ENCODE data around the gene KEL. TPM values are rescaled to one million over a fixed set of nuclear protein-coding genes. Genes with fewer than 3 reads are reported as not detected.

KEL gene
- total RNA-seq, 1 experiment from 2014 or later = not detected

GRCh38 chr7:142939226-142939910 lies 22.8 kb downstream of the KEL start, which contains the start of gene LLCFC1:
Gene LLCFC1, plus strand, starts transcription at chr7:142939484. Its CDS starts 138 bp downstream, at chr7:142939622.
- Mint-ChIP-seq H3K27ac (ENCODE audit: unreplicated experiment) (no peak within 1 kb of the TSS), H3K4me3 (ENCODE audit: unreplicated experiment) (no peak within 1 kb of the TSS), H3K4me1 (ENCODE audit: low read depth, unreplicated experiment) (peaks cover 18% of the 10 kb centered on the region), H3K9me3 (ENCODE audit: unreplicated experiment) (no peaks in the 10 kb centered on the region), H3K27me3 (ENCODE audit: insufficient read depth, unreplicated experiment) (no peaks in the 10 kb centered on the region), H3K36me3 (ENCODE audit: insufficient read depth, unreplicated experiment) (no peaks in the 10 kb centered on the region)
- H3K27me3 ChIP-seq (replicated peaks; ENCODE audit: control insufficient read depth, insufficient read depth, low read length) = no peaks in the 10 kb centered on the region
- no peaks in the 10 kb centered on the region for H3K36me3 ChIP-seq (ENCODE audit: control insufficient read depth, insufficient read depth, low read length)
- TF ChIP-seq CTCF (IDR thresholded peaks at IDR 0.05; ENCODE audit: insufficient read depth in 1 of 2, low read depth in 1 of 2, low read length in 1 of 2, severe bottlenecking in 1 of 2, unreplicated experiment in 1 of 2) = peak; percentile 43 to 62
- no TSS peak for BruUV-seq (replicated peaks)
- ChIA-PET CTCF (interaction anchor here (0.9 kb wide), 1 partner anchor 276 kb away, joined by 4 read pairs; no protein-coding TSS in a partner anchor), POLR2A (no interaction called here)
- H3K9me3 ChIP-seq = no peaks in the 10 kb centered on the region
- no peaks in the 10 kb centered on the region for H3K4me1 ChIP-seq
- DNase-seq = peak; percentile 56 to 60
- intact Hi-C loops (cut with micrococcal nuclease; ENCODE audit: unreplicated experiment) = loop anchor here (1.0 kb wide), 1 partner anchor 58 kb away; no protein-coding TSS in a partner anchor
- H3K4me3 ChIP-seq (ENCODE audit: low read depth, low read length) = no peak within 1 kb of the TSS

GRCh38 chr7:142938611-142939010 lies 23.6 kb downstream of the KEL start:
- H3K27ac Mint-ChIP-seq (ENCODE audit: unreplicated experiment) = no peak overlapping the region
- no peaks in the 10 kb centered on the region for H3K27me3 Mint-ChIP-seq (ENCODE audit: insufficient read depth, unreplicated experiment)
- TF ChIP-seq CTCF (IDR thresholded peaks at IDR 0.05; ENCODE audit: insufficient read depth in 1 of 2, low read depth in 1 of 2, low read length in 1 of 2, severe bottlenecking in 1 of 2, unreplicated experiment in 1 of 2) = no peak
- no peaks in the 10 kb centered on the region for H3K9me3 Mint-ChIP-seq (ENCODE audit: unreplicated experiment)
- CTCF ChIA-PET = no interaction called here
- no peak for DNase-seq
- intact Hi-C loops (cut with micrococcal nuclease; ENCODE audit: unreplicated experiment) = loop anchor here (1.0 kb wide), 1 partner anchor 57 kb away; no protein-coding TSS in a partner anchor
- Histone ChIP-seq H3K36me3 (ENCODE audit: control insufficient read depth, insufficient read depth, low read length) (no peaks in the 10 kb centered on the region), H3K4me3 (ENCODE audit: low read depth, low read length) (no peak overlapping the region), H3K27me3 (replicated peaks; ENCODE audit: control insufficient read depth, insufficient read depth, low read length) (no peaks in the 10 kb centered on the region), H3K9me3 (no peaks in the 10 kb centered on the region), H3K4me1 (no peaks in the 10 kb centered on the region)
- peaks cover 18% of the 10 kb centered on the region for H3K4me1 Mint-ChIP-seq (ENCODE audit: low read depth, unreplicated experiment)
- POLR2A ChIA-PET = no interaction called here
- H3K4me3 Mint-ChIP-seq (ENCODE audit: unreplicated experiment) = no peak overlapping the region
- no peaks in the 10 kb centered on the region for H3K36me3 Mint-ChIP-seq (ENCODE audit: insufficient read depth, unreplicated experiment)
- no TSS peak for BruUV-seq (replicated peaks)

- CTCF ChIA-PET = interaction anchor here (0.6 kb wide), 1 partner anchor 10 kb away, joined by 3 read pairs; no protein-coding TSS in a partner anchor
- POLR2A ChIA-PET = no interaction called here
Observed at GRCh38 chr7:142935941-142936565, 26.1 kb downstream of the KEL start.

More at GRCh38 chr7:142935941-142936565, 26.1 kb downstream of the KEL start:
- H3K36me3 ChIP-seq (ENCODE audit: control insufficient read depth, insufficient read depth, low read length) = no peaks in the 10 kb centered on the region
- no peaks in the 10 kb centered on the region for H3K27me3 ChIP-seq (replicated peaks; ENCODE audit: control insufficient read depth, insufficient read depth, low read length)
- H3K4me3 ChIP-seq (ENCODE audit: low read depth, low read length) = no peak overlapping the region
- intact Hi-C loops (cut with micrococcal nuclease; ENCODE audit: unreplicated experiment) = no loop called here
- DNase-seq = no peak
- no peaks in the 10 kb centered on the region for H3K36me3 Mint-ChIP-seq (ENCODE audit: insufficient read depth, unreplicated experiment)
- TF ChIP-seq CTCF (IDR thresholded peaks at IDR 0.05; ENCODE audit: insufficient read depth in 1 of 2, low read depth in 1 of 2, low read length in 1 of 2, severe bottlenecking in 1 of 2, unreplicated experiment in 1 of 2) = no peak
- no TSS peak for BruUV-seq (replicated peaks)
- H3K4me3 Mint-ChIP-seq (ENCODE audit: unreplicated experiment) = no peak overlapping the region
- no peaks in the 10 kb centered on the region for H3K9me3 Mint-ChIP-seq (ENCODE audit: unreplicated experiment)
- H3K4me1 ChIP-seq = no peaks in the 10 kb centered on the region
- no peaks in the 10 kb centered on the region for H3K27me3 Mint-ChIP-seq (ENCODE audit: insufficient read depth, unreplicated experiment)
- H3K27ac Mint-ChIP-seq (ENCODE audit: unreplicated experiment) = no peak overlapping the region
- 0 out of 2 replicates have a peak, but pooled peaks cover 4% of the 10 kb centered on the region for H3K9me3 ChIP-seq
- H3K4me1 Mint-ChIP-seq (ENCODE audit: low read depth, unreplicated experiment) = peaks cover 14% of the 10 kb centered on the region
